AML-193 (cell line): ENCODE results near the gene RSAD2.
"Not testable (repeated sequence)": the region's sequence is repeated elsewhere in the genome, so short reads cannot be mapped to it uniquely, and the experiment has no call there.

Experiments used
- DNase-seq, 2 experiments: peaks; one replicate each; lab custom pipeline; 2025; lab: John Stamatoyannopoulos, UW

RSAD2 gene

GRCh38 chr2:6864231-6864754, 13.3 kb upstream of the RSAD2 start:
- no peak for DNase-seq

GRCh38 chr2:6864923-6865345, 12.6 kb upstream of the RSAD2 start:
- DNase-seq, result no peak

GRCh38 chr2:6865346-6866274, 12.0 kb upstream of the RSAD2 start, which contains the start of gene CMPK2:
Gene CMPK2, minus strand, starts transcription at chr2:6865907. Its CDS starts 211 bp downstream, at chr2:6865696.
- peak; percentile 16 to 44 for DNase-seq

- peak; percentile 18 to 29 for DNase-seq
These were observed 11.3 kb upstream of the RSAD2 start for GRCh38 chr2:6866275-6866671.

GRCh38 chr2:6866982-6867381, 10.6 kb upstream of the RSAD2 start:
- DNase-seq, result no peak

GRCh38 chr2:6872394-6872793, 5.2 kb upstream of the RSAD2 start:
- DNase-seq, result peak; percentile 13 to 15

GRCh38 chr2:6874032-6874431, 3.5 kb upstream of the RSAD2 start:
- no peak for DNase-seq

GRCh38 chr2:6876309-6876708, 1.3 kb upstream of the RSAD2 start:
- DNase-seq, result no peak

GRCh38 chr2:6878549-6878948, 972 bp downstream of the RSAD2 start:
- DNase-seq, result no peak

- no peak for DNase-seq
These were observed 1.4 kb downstream of the RSAD2 start for GRCh38 chr2:6879011-6879410.

- DNase-seq, result no peak
These were observed 2.7 kb downstream of the RSAD2 start for GRCh38 chr2:6880200-6880733.

- DNase-seq, result no peak
These were observed 3.5 kb downstream of the RSAD2 start for GRCh38 chr2:6881046-6881445.

GRCh38 chr2:6881516-6881915, 3.9 kb downstream of the RSAD2 start:
- no peak for DNase-seq

- DNase-seq, result no peak
These were observed 6.0 kb downstream of the RSAD2 start for GRCh38 chr2:6883448-6884122.

GRCh38 chr2:6885551-6885950, 8.0 kb downstream of the RSAD2 start:
- no peak for DNase-seq

- DNase-seq, result no peak
These were observed 8.4 kb downstream of the RSAD2 start for GRCh38 chr2:6885968-6886367.

GRCh38 chr2:6887751-6888192, 10.2 kb downstream of the RSAD2 start:
- DNase-seq, result no peak

GRCh38 chr2:6888724-6889123, 11.1 kb downstream of the RSAD2 start:
- DNase-seq, result no peak

- DNase-seq, result no peak
These were observed 16.4 kb downstream of the RSAD2 start for GRCh38 chr2:6893876-6894482.

- DNase-seq, result peak; percentile 16 to 47
These were observed 19.6 kb downstream of the RSAD2 start for GRCh38 chr2:6896930-6897759.

GRCh38 chr2:6902581-6902980, 25.0 kb downstream of the RSAD2 start:
- DNase-seq, result not testable (repeated sequence)
